K562 (cell line): ENCODE data around the gene TMOD3. TPM values are rescaled to one million over a fixed set of nuclear protein-coding genes. Genes with fewer than 3 reads are reported as not detected.

Experiments
- ARID1B ChIP-seq: fragments of 450-650 bp; IDR thresholded peaks from 2 replicates; pipeline ENCODE4 v1.6.1; 2016; ENCODE audit warnings: antibody characterized with exemption, mild to moderate bottlenecking, inconsistent platforms
- ATF3 ChIP-seq, 2 experiments: fragments of 450-650 bp in 1 of 2; sonication (generic) in 1 of 2; formaldehyde crosslinking in 1 of 2; IDR thresholded peaks in 1 of 2; conservative IDR thresholded peaks in 1 of 2; 2 replicates each; pipeline versions ENCODE4 v1.6.1 to v1.8.1; 2016 to 2023; ENCODE audit warnings: mild to moderate bottlenecking in 2 of 2, moderate library complexity in 2 of 2, inconsistent platforms in 1 of 2, missing genetic modification reagents in 1 of 2
- CC2D1A ChIP-seq: fragments of 450-650 bp; IDR thresholded peaks from 2 replicates; pipeline ENCODE4 v1.6.1; 2017; ENCODE audit warnings: mild to moderate bottlenecking
- E2F3 ChIP-seq: fragments of 250-450 bp; sonication (Bioruptor Pico); IDR thresholded peaks from 2 replicates; pipeline ENCODE4 v1.4.0; 2020; ENCODE audit warnings: mild to moderate bottlenecking
- GABPA ChIP-seq: fragments of 200-800 bp; sonication (Bioruptor generic); conservative IDR thresholded peaks from 2 replicates; pipeline ENCODE4 v1.6.1; 2016; ENCODE audit warnings: low read depth, missing genetic modification characterization, missing compliant biosample characterization
- GABPB1 ChIP-seq: sonication (generic); formaldehyde crosslinking; IDR thresholded peaks from 2 replicates; pipeline ENCODE4 v1.8.0; 2022; ENCODE audit warnings: mild to moderate bottlenecking, missing genetic modification reagents
- HOMEZ ChIP-seq: fragments of 250-450 bp; sonication (Bioruptor Pico); IDR thresholded peaks from 2 replicates; pipeline ENCODE4 v1.4.0; 2020; ENCODE audit warnings: mild to moderate bottlenecking, moderate library complexity
- IRF2 ChIP-seq: sonication (generic); formaldehyde crosslinking; IDR thresholded peaks from 2 replicates; pipeline ENCODE4 v1.8.1; 2022; ENCODE audit warnings: mild to moderate bottlenecking, missing genetic modification reagents
- KHSRP ChIP-seq: fragments of 450-650 bp; IDR thresholded peaks from 2 replicates; pipeline ENCODE4 v1.6.1; 2017
- MYNN ChIP-seq, 2 experiments: sonication (generic); formaldehyde crosslinking in 1 of 2; IDR thresholded peaks; 2 replicates each; pipeline versions ENCODE4 v1.5.0 to v1.6.1; 2016 to 2020; ENCODE audit warnings: antibody characterized with exemption in 1 of 2, missing genetic modification reagents in 1 of 2
- NCOA6 ChIP-seq: fragments of 450-650 bp; IDR thresholded peaks from 2 replicates; pipeline ENCODE4 v1.6.1; 2017; ENCODE audit warnings: mild to moderate bottlenecking
- NFIX ChIP-seq: fragments of 250-450 bp; sonication (Bioruptor Pico); IDR thresholded peaks from 2 replicates; pipeline ENCODE4 v1.4.0; 2020; ENCODE audit warnings: low read depth, mild to moderate bottlenecking, moderate library complexity
- PHF8 ChIP-seq: fragments of 200-600 bp; sonication (generic); IDR thresholded peaks from 2 replicates; pipeline ENCODE4 v1.6.1; 2012; ENCODE audit warnings: mixed run types, mild to moderate bottlenecking, inconsistent platforms, low read length, moderate library complexity, borderline replicate concordance
- PTTG1 ChIP-seq: fragments of 450-650 bp; IDR thresholded peaks from 2 replicates; pipeline ENCODE4 v1.6.1; 2016; ENCODE audit warnings: low read depth, mild to moderate bottlenecking, missing genetic modification characterization, missing compliant biosample characterization
- STAT5A ChIP-seq: IDR thresholded peaks from 2 replicates; pipeline ENCODE4 v1.6.1; 2012; ENCODE audit warnings: low read length, inconsistent platforms, borderline replicate concordance
- TARDBP ChIP-seq: fragments of 450-650 bp; IDR thresholded peaks from 2 replicates; pipeline ENCODE4 v1.6.1; 2016
- TSHZ1 ChIP-seq: fragments of 250-450 bp; sonication (Bioruptor Pico); IDR thresholded peaks from 2 replicates; pipeline ENCODE4 v1.4.0; 2020; ENCODE audit warnings: mild to moderate bottlenecking, moderate library complexity
- ZBTB1 ChIP-seq: sonication (generic); formaldehyde crosslinking; IDR thresholded peaks from 2 replicates; pipeline ENCODE4 v1.8.1; 2023; ENCODE audit warnings: missing genetic modification reagents, low read depth, mild to moderate bottlenecking, borderline replicate concordance
- ZMIZ1 ChIP-seq, 2 experiments: fragments of 150-350 bp in 1 of 2; IDR thresholded peaks; 2 replicates each; pipeline ENCODE4 v1.6.1; 2012 to 2016; ENCODE audit warnings: low read depth in 2 of 2, low read length in 2 of 2, mild to moderate bottlenecking in 1 of 2, moderate library complexity in 1 of 2
- polyA plus RNA-seq, 8 experiments: library from polyadenylated mRNA; depleted of rRNA in 4 of 8; stranded (reverse) in 5 of 8; unstranded in 3 of 8; fragments of >200 nt; fragmentation: Nextera tagmentation in 2 of 8; fragmentation: Illumina TruSeq in 1 of 8; extraction: Ambion mirVana in 2 of 8; extraction: Trizol in 1 of 8; gene quantifications; 2 replicates each; pipeline versions ENCODE4 v1.2.1 to v1.2.3, GENCODE V29; 2011 to 2014; ENCODE audit warnings: inconsistent platforms in 1 of 8, missing spikeins in 1 of 8
- total RNA-seq, 7 experiments: library from RNA; depleted of rRNA in 6 of 7; stranded (reverse); fragments of >200 nt in 6 of 7; fragmentation: Illumina TruSeq in 2 of 7; extraction: Trizol in 2 of 7; gene quantifications; 2 replicates each; pipeline versions ENCODE4 v1.2.1 to v1.2.3, GENCODE V29; 2011 to 2021; ENCODE audit warnings: low replicate concordance in 1 of 7

The TMOD3 gene
- total and polyA plus RNA-seq, 9 of the 15 experiments (the other 6 are each of a cell fraction or from before 2014, with no cell fraction given): 6.8 to 45.0 (median 30.9) TPM

- no peak for TF ChIP-seq TARDBP
- no peak for TF ChIP-seq HOMEZ
- no peak for TF ChIP-seq GABPA (tag)
- TF ChIP-seq PTTG1 (tag): no peak
- no peak for TF ChIP-seq CC2D1A
- no peak for TF ChIP-seq KHSRP
- TF ChIP-seq ATF3 (IDR thresholded peaks at IDR 0.05): peak; percentile 42; the same call in 1 of the 2 replicates
- TF ChIP-seq ATF3 (CRISPR knock-in tag; conservative IDR thresholded peaks at IDR 0.05): no peak
- no peak for TF ChIP-seq ZMIZ1 (IDR thresholded peaks at IDR 0.05; ENCODE audit: low read depth in 2 of 2, low read length in 2 of 2)
- TF ChIP-seq STAT5A: no peak
- TF ChIP-seq MYNN (IDR thresholded peaks at IDR 0.05): no peak
- TF ChIP-seq MYNN (CRISPR knock-in tag; IDR thresholded peaks at IDR 0.05): no peak
- TF ChIP-seq GABPB1: no peak
- TF ChIP-seq ZBTB1: no peak
- TF ChIP-seq PHF8: no peak
- no peak for TF ChIP-seq IRF2
- 0 out of 2 replicates have a peak, but pooled peaks have one; percentile 15 for TF ChIP-seq ARID1B
- TF ChIP-seq NFIX: no peak
- TF ChIP-seq TSHZ1 (CRISPR knock-in tag): no peak
- no peak for TF ChIP-seq NCOA6
- TF ChIP-seq E2F3 (CRISPR knock-in tag): no peak
These were observed 77.8 kb downstream of the TMOD3 start (continued) for GRCh38 chr15:51907136-51907862.
